Astrocyte (in vitro differentiated cells and primary cell): ENCODE data around the gene ECE1.
"Not testable (repeated sequence)": the region's sequence is repeated elsewhere in the genome, so short reads cannot be mapped to it uniquely, and the experiment has no call there.

ENCODE experiments used
- EZH2 ChIP-seq: IDR thresholded peaks from 2 replicates; pipeline ENCODE4 v1.6.1; 2012; ENCODE audit warnings: mild to moderate bottlenecking, low read length, inconsistent platforms; ENCODE audit not compliant: insufficient read depth
- TF ChIP-seq, protein P1 (sequence below): IDR thresholded peaks from 2 replicates; pipeline ENCODE4 v1.5.1; 2011; ENCODE audit warnings: low read depth, mild to moderate bottlenecking, inconsistent platforms, low read length, moderate library complexity; ENCODE audit not compliant: insufficient read depth

GRCh38 chr1:21282020-21282419 is 8.2 kb downstream of the ECE1 start:
- TF ChIP-seq EZH2, result not testable (repeated sequence)
- TF ChIP-seq, protein P1, sequence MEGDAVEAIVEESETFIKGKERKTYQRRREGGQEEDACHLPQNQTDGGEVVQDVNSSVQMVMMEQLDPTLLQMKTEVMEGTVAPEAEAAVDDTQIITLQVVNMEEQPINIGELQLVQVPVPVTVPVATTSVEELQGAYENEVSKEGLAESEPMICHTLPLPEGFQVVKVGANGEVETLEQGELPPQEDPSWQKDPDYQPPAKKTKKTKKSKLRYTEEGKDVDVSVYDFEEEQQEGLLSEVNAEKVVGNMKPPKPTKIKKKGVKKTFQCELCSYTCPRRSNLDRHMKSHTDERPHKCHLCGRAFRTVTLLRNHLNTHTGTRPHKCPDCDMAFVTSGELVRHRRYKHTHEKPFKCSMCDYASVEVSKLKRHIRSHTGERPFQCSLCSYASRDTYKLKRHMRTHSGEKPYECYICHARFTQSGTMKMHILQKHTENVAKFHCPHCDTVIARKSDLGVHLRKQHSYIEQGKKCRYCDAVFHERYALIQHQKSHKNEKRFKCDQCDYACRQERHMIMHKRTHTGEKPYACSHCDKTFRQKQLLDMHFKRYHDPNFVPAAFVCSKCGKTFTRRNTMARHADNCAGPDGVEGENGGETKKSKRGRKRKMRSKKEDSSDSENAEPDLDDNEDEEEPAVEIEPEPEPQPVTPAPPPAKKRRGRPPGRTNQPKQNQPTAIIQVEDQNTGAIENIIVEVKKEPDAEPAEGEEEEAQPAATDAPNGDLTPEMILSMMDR, result not testable (repeated sequence)
